Peyer's patch (tissue), 4 donors: ENCODE data around the gene CD34.

Experiments used
- CTCF ChIP-seq, 6 experiments: fragments of 450-650 bp in 4 of 6; fragments of 200-600 bp in 2 of 6; sonication (generic) in 1 of 6; IDR thresholded peaks; one replicate each; pipeline ENCODE4 v1.5.1; 2017 to 2019; ENCODE audit warnings: antibody characterized with exemption in 6 of 6, mild to moderate bottlenecking in 3 of 6, moderate library complexity in 1 of 6
- POLR2A ChIP-seq, 2 donors: fragments of 450-650 bp; IDR thresholded peaks; one replicate each; pipeline ENCODE4 v1.5.1; 2017; ENCODE audit warnings: antibody characterized with exemption in 2 of 2, mild to moderate bottlenecking in 2 of 2, moderate library complexity in 2 of 2

- TF ChIP-seq POLR2A (IDR thresholded peaks at IDR 0.05) (no peak), CTCF (IDR thresholded peaks at IDR 0.05) (no peak)
Observed at GRCh38 chr1:207960346-207960745, 49.4 kb upstream of the CD34 start.
